Measurements from ENCODE around the gene TCEA2. TPM values are rescaled to one million over a fixed set of nuclear protein-coding genes. Genes with fewer than 3 reads are reported as not detected.

Gene TCEA2
- total and polyA plus RNA-seq, 2 of the 13 experiments (the other 11 are each of a cell fraction or from before 2014, with no cell fraction given): 28.1 to 33.7 TPM

DNA sequence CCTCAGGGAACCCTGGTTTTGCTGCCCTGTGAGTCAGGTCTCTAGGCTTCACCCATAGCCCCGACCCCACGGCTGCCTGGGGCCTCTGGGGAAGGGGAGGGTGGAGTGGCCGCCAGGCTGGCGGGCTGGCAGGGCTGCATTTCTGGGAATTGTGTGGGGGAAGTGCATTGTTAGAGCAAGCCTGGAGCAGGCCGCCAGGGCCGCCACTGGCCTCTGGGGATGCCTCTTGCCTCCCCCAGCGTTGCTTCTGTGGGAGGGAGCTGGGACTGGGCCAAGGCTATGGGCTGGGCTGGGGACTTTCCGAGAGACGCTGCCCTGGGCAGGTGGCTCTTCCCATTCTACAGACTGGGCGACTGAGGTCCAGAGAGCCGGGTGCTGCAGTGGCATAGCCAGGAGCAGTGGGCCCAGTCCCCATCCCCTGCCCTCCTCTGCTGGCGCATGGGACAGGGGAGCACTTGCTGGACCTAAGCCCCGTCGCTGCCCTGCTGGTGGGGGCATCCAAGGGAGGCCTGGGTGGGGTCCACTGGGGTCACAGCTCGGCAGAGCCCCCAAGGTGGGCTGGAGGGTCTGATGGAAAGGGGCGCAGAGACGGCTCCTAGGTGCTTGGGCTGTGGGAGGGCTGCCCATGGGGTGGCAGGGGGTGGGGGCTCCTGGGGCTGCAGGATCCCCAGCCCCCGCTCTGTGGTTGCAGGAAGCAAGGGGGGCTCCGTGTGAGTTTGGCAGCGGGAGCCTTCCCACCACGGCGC lies 6.9 kb upstream of the TCEA2 start (continued):
- TF ChIP-seq, protein P1, sequence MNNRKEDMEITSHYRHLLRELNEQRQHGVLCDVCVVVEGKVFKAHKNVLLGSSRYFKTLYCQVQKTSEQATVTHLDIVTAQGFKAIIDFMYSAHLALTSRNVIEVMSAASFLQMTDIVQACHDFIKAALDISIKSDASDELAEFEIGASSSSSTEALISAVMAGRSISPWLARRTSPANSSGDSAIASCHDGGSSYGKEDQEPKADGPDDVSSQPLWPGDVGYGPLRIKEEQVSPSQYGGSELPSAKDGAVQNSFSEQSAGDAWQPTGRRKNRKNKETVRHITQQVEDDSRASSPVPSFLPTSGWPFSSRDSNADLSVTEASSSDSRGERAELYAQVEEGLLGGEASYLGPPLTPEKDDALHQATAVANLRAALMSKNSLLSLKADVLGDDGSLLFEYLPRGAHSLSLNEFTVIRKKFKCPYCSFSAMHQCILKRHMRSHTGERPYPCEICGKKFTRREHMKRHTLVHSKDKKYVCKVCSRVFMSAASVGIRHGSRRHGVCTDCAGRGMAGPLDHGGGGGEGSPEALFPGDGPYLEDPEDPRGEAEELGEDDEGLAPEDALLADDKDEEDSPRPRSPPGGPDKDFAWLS (CRISPR knock-in tag; IDR thresholded peaks at IDR 0.05; ENCODE audit: borderline replicate concordance): no peak
- TF ChIP-seq ZNF30 (CRISPR knock-in tag; IDR thresholded peaks at IDR 0.05): no peak
- no peak for TF ChIP-seq TCF12 (IDR thresholded peaks at IDR 0.05)
- TF ChIP-seq TCF12 (CRISPR knock-in tag; IDR thresholded peaks at IDR 0.05): 0 out of 2 replicates have a peak, but pooled peaks have one; percentile 13
- TF ChIP-seq MED8 (CRISPR knock-in tag; IDR thresholded peaks at IDR 0.05; ENCODE audit: insufficient replicate concordance): peak; percentile 40
- peak; percentile 88 for TF ChIP-seq NCOA2 (CRISPR knock-in tag; IDR thresholded peaks at IDR 0.05)
- TF ChIP-seq, protein P2, sequence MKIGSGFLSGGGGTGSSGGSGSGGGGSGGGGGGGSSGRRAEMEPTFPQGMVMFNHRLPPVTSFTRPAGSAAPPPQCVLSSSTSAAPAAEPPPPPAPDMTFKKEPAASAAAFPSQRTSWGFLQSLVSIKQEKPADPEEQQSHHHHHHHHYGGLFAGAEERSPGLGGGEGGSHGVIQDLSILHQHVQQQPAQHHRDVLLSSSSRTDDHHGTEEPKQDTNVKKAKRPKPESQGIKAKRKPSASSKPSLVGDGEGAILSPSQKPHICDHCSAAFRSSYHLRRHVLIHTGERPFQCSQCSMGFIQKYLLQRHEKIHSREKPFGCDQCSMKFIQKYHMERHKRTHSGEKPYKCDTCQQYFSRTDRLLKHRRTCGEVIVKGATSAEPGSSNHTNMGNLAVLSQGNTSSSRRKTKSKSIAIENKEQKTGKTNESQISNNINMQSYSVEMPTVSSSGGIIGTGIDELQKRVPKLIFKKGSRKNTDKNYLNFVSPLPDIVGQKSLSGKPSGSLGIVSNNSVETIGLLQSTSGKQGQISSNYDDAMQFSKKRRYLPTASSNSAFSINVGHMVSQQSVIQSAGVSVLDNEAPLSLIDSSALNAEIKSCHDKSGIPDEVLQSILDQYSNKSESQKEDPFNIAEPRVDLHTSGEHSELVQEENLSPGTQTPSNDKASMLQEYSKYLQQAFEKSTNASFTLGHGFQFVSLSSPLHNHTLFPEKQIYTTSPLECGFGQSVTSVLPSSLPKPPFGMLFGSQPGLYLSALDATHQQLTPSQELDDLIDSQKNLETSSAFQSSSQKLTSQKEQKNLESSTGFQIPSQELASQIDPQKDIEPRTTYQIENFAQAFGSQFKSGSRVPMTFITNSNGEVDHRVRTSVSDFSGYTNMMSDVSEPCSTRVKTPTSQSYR (CRISPR knock-in tag; IDR thresholded peaks at IDR 0.05; ENCODE audit: borderline replicate concordance): peak; percentile 97
- TF ChIP-seq NR1H2 (CRISPR knock-in tag; IDR thresholded peaks at IDR 0.05; ENCODE audit: borderline replicate concordance, low read depth): no peak
- no peak; the same call in 1 of the 2 replicates for TF ChIP-seq RAD21 (CRISPR knock-in tag; IDR thresholded peaks at IDR 0.05)
- TF ChIP-seq, protein P3, sequence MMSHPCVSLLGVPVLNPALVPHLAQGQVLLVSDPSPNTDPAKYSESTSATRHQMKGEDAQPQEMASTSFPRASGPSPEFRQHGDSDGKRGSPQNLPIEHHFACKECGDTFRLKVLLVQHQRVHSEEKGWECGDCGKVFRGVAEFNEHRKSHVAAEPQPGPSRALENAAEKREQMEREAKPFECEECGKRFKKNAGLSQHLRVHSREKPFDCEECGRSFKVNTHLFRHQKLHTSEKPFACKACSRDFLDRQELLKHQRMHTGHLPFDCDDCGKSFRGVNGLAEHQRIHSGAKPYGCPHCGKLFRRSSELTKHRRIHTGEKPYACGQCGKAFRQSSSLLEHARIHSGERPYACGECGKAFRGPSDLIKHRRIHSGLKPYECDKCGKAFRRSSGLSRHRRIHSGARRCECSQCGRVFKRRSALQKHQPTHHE (CRISPR knock-in tag; IDR thresholded peaks at IDR 0.05; ENCODE audit: borderline replicate concordance): peak; percentile 72; the same call in 1 of the 2 replicates
- no peak; the same call in 1 of the 2 replicates for TF ChIP-seq RFX3 (CRISPR knock-in tag; IDR thresholded peaks at IDR 0.05)
- TF ChIP-seq, protein P4, sequence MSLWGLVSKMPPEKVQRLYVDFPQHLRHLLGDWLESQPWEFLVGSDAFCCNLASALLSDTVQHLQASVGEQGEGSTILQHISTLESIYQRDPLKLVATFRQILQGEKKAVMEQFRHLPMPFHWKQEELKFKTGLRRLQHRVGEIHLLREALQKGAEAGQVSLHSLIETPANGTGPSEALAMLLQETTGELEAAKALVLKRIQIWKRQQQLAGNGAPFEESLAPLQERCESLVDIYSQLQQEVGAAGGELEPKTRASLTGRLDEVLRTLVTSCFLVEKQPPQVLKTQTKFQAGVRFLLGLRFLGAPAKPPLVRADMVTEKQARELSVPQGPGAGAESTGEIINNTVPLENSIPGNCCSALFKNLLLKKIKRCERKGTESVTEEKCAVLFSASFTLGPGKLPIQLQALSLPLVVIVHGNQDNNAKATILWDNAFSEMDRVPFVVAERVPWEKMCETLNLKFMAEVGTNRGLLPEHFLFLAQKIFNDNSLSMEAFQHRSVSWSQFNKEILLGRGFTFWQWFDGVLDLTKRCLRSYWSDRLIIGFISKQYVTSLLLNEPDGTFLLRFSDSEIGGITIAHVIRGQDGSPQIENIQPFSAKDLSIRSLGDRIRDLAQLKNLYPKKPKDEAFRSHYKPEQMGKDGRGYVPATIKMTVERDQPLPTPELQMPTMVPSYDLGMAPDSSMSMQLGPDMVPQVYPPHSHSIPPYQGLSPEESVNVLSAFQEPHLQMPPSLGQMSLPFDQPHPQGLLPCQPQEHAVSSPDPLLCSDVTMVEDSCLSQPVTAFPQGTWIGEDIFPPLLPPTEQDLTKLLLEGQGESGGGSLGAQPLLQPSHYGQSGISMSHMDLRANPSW (CRISPR knock-in tag; IDR thresholded peaks at IDR 0.05; ENCODE audit: borderline replicate concordance): no peak; the same call in 1 of the 2 replicates
- TF ChIP-seq TMF1 (CRISPR knock-in tag; IDR thresholded peaks at IDR 0.05; ENCODE audit: low read depth): no peak
- TF ChIP-seq DNMT3B (CRISPR knock-in tag; conservative IDR thresholded peaks at IDR 0.05): peak; percentile 86; the same call in 1 of the 2 replicates
- TF ChIP-seq, protein P5, sequence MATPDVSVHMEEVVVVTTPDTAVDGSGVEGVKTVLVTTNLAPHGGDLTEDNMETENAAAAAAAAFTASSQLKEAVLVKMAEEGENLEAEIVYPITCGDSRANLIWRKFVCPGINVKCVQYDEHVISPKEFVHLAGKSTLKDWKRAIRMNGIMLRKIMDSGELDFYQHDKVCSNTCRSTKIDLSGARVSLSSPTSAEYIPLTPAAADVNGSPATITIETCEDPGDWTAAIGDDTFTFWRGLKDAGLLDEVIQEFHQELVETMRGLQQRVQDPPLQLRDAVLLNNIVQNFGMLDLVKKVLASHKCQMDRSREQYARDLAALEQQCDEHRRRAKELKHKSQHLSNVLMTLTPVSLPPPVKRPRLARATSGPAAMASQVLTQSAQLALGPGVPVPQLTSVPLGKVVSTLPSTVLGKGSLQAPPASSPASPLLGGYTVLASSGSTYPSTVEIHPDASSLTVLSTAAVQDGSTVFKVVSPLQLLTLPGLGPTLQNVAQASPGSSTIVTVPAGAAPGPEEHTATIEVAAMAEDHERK (CRISPR knock-in tag; IDR thresholded peaks at IDR 0.05; ENCODE audit: low read depth): no peak
- no peak for TF ChIP-seq ZNF607 (CRISPR knock-in tag; IDR thresholded peaks at IDR 0.05; ENCODE audit: borderline replicate concordance)
- no peak; the same call in 1 of the 2 replicates for TF ChIP-seq ELF1 (CRISPR knock-in tag; IDR thresholded peaks at IDR 0.05)
